HepG2 (cell line): Measurements from ENCODE around the gene CNPPD1. TPM values are rescaled to one million over a fixed set of nuclear protein-coding genes. Genes with fewer than 3 reads are reported as not detected.
A peak's percentile ranks its signal among the peaks of the same experiment; 100 is the strongest.

ENCODE experiments used
- ATAC-seq: fragments of 200-7000 bp; cut with Tn5 transposase; 3 replicates; pipeline ENCODE4 v1.9.1; 2020; ENCODE audit warnings: mild to moderate bottlenecking, moderate library complexity
- BruUV-seq: library from RNA; stranded (reverse); fragments of 400-500 nt; replicated peaks from 2 replicates; lab custom pipeline; 2021; lab: Mats Ljungman, UMichigan
- CTCF ChIA-PET: fragments of 300-600 bp; formaldehyde crosslinking; extraction: SDS; loops from one replicate; lab custom pipeline; 2021; ENCODE audit warnings: low total read pairs, inconsistent platforms, low intra/inter-chr PET ratio; lab: Yijun Ruan, JAX
- POLR2A ChIA-PET: fragments of 350-600 bp; sonication (Branson Sonifier 250); formaldehyde crosslinking; loops from one replicate; lab custom pipeline; 2020; ENCODE audit warnings: antibody characterized with exemption, inconsistent platforms; lab: Yijun Ruan, JAX
- DNase-seq: peaks from one replicate; pipeline ENCODE4 v3.0.0-alpha.2; 2015; ENCODE audit warnings: low spot score
- FAIRE-seq: peaks from 3 replicates; lab custom pipeline; 2011; peaks lifted over from hg19 to GRCh38; lab: Jason Lieb, UNC
- H2AFZ ChIP-seq: one replicate; pipeline ENCODE4 v1.6.1; 2011; ENCODE audit warnings: low read length, inconsistent platforms
- H3K27ac ChIP-seq: fragments of 300-600 bp; 3 replicates; pipeline ENCODE4 v1.8.0; 2011; ENCODE audit warnings: mixed run types, mild to moderate bottlenecking, mixed read lengths, low read length, inconsistent platforms; ENCODE audit not compliant: insufficient read depth; ENCODE audit errors: extremely low read length
- H3K27me3 ChIP-seq, 2 experiments: fragments of 200-600 bp in 1 of 2; 2 replicates in 1 of 2; 3 replicates in 1 of 2; pipeline versions ENCODE4 v1.6.0 to v1.8.0; 2011; ENCODE audit warnings: low read length in 2 of 2, mild to moderate bottlenecking in 2 of 2, moderate library complexity in 2 of 2, inconsistent platforms in 1 of 2; ENCODE audit not compliant: insufficient read depth in 2 of 2, control insufficient read depth in 1 of 2
- H3K36me3 ChIP-seq, 2 experiments: fragments of 200-600 bp in 1 of 2; replicated peaks in 1 of 2; 2 replicates in 1 of 2; 3 replicates in 1 of 2; pipeline versions ENCODE4 v1.5.1 to v1.8.0; 2011; ENCODE audit warnings: low read length in 2 of 2, inconsistent platforms in 1 of 2; ENCODE audit not compliant: insufficient read depth in 2 of 2, control insufficient read depth in 1 of 2
- H3K4me1 ChIP-seq: 2 replicates; pipeline ENCODE4 v1.5.1; 2012; ENCODE audit warnings: low read length, inconsistent platforms; ENCODE audit not compliant: insufficient read depth
- H3K4me2 ChIP-seq: 2 replicates; pipeline ENCODE4 v1.6.0; 2011; ENCODE audit warnings: low read depth, low read length, inconsistent platforms
- H3K4me3 ChIP-seq, 3 experiments: fragments of 200-600 bp in 1 of 3; sonication (generic), shearing (Covaris generic) in 1 of 3; replicated peaks in 1 of 3; 2 replicates each; pipeline ENCODE4 v1.5.1; 2011 to 2016; ENCODE audit warnings: low read length in 3 of 3, inconsistent platforms in 2 of 3, low read depth in 2 of 3, mild to moderate bottlenecking in 2 of 3, control low read depth in 1 of 3, mixed read lengths in 1 of 3; ENCODE audit not compliant: insufficient read depth in 1 of 3
- H3K79me2 ChIP-seq: one replicate; pipeline ENCODE4 v1.6.1; 2011; ENCODE audit warnings: low read length, inconsistent platforms; ENCODE audit not compliant: insufficient read depth
- H3K9ac ChIP-seq: 2 replicates; pipeline ENCODE4 v1.6.0; 2011; ENCODE audit warnings: mild to moderate bottlenecking, low read depth, low read length, inconsistent platforms; ENCODE audit not compliant: insufficient read depth
- H3K9me3 ChIP-seq: 2 replicates; pipeline ENCODE4 v1.5.1; 2012; ENCODE audit warnings: mild to moderate bottlenecking, low read length
- H4K20me1 ChIP-seq: 2 replicates; pipeline ENCODE4 v1.6.0; 2011; ENCODE audit warnings: inconsistent platforms, mild to moderate bottlenecking, low read length, moderate library complexity; ENCODE audit not compliant: insufficient read depth
- MNT ChIP-seq: fragments of 450-650 bp; IDR thresholded peaks from 2 replicates; pipeline ENCODE4 v1.6.1; 2016
- MYC ChIP-seq: sonication (generic); formaldehyde crosslinking; IDR thresholded peaks from 2 replicates; pipeline ENCODE4 v1.9.0; 2021; ENCODE audit warnings: missing genetic modification reagents, borderline replicate concordance
- TEAD2 ChIP-seq: sonication (generic); formaldehyde crosslinking; IDR thresholded peaks from 2 replicates; pipeline ENCODE4 v1.9.0; 2021; ENCODE audit warnings: missing genetic modification reagents
- ZFP91 ChIP-seq: sonication (generic); formaldehyde crosslinking; IDR thresholded peaks from 2 replicates; pipeline ENCODE4 v1.9.0; 2022; ENCODE audit warnings: missing genetic modification reagents, mild to moderate bottlenecking, borderline replicate concordance
- ZNF605 ChIP-seq: sonication (generic); formaldehyde crosslinking; IDR thresholded peaks from 2 replicates; pipeline ENCODE4 v1.8.0; 2022; ENCODE audit warnings: mild to moderate bottlenecking, missing genetic modification reagents
- ZNF687 ChIP-seq: sonication (generic); formaldehyde crosslinking; IDR thresholded peaks from 2 replicates; pipeline ENCODE4 v1.5.1; 2020; ENCODE audit warnings: mild to moderate bottlenecking, missing genetic modification reagents, moderate library complexity
- WGBS: methylation state at CpG from one replicate; pipeline ENCODE4 v1.1.6; 2017; ENCODE audit warnings: low lambda C conversion rate; 5-methylcytosine and 5-hydroxymethylcytosine counted together
- in situ Hi-C: cut with HindIII; loops from 2 replicates; pipeline ENCODE4 v1.10.0; 2017; ENCODE audit warnings: low pct_unique_long_range_greater_than_20kb; ENCODE audit not compliant: extremely low pct_ligation_motif_present
- intact Hi-C: fragments of 100-400 bp; cut with micrococcal nuclease; formaldehyde crosslinking; loops from one replicate; pipeline ENCODE4 v1.10.0; 2022; ENCODE audit not compliant: unreplicated experiment
- polyA plus RNA-seq, 8 experiments: library from polyadenylated mRNA; depleted of rRNA in 3 of 8; stranded (reverse) in 7 of 8; unstranded in 1 of 8; fragments of >200 nt; fragmentation: Illumina TruSeq in 4 of 8; extraction: Trizol in 4 of 8; gene quantifications; 2 replicates each; pipeline versions ENCODE4 v1.2.1 to v1.2.3, GENCODE V29; 2011 to 2016; ENCODE audit warnings: low read depth in 4 of 8, missing spikeins in 1 of 8, mixed read lengths in 1 of 8; ENCODE audit not compliant: insufficient read depth in 1 of 8
- total RNA-seq, 5 experiments: library from RNA; depleted of rRNA; stranded (reverse); fragments of >200 nt; fragmentation: Illumina TruSeq; extraction: Trizol; gene quantifications; 2 replicates each; pipeline ENCODE4 v1.2.3, GENCODE V29; 2016; ENCODE audit warnings: low read depth in 1 of 5

Gene CNPPD1
- total and polyA plus RNA-seq, 2 of the 13 experiments (the other 11 are each of a cell fraction or from before 2014, with no cell fraction given) = 35.5 to 49.4 TPM

GRCh38 chr2:219223831-219224610 is 47.3 kb upstream of the CNPPD1 start:
- ChIA-PET POLR2A (no interaction called here), CTCF (no interaction called here)
- ATAC-seq (no peak), FAIRE-seq (no peak), DNase-seq (no peak)
- Histone ChIP-seq H3K27me3 (no peaks in the 10 kb centered on the region; a peak in 1 of 5 replicates), H3K4me3 (no peak overlapping the region), H3K36me3 (peaks cover 39 to 68% of the 10 kb centered on the region in 2 experiments), H3K27ac (no peak overlapping the region), H3K4me1 (peaks cover 21% of the 10 kb centered on the region), H3K4me2 (no peak overlapping the region), H3K79me2 (peaks cover 25% of the 10 kb centered on the region), H4K20me1 (no peaks in the 10 kb centered on the region), H3K9ac (no peak overlapping the region), H3K9me3 (no peaks in the 10 kb centered on the region), H2AFZ (no peak overlapping the region)
- 96% methylated on average over 28 of the region's 31 CpGs for WGBS
- no peak for TF ChIP-seq TEAD2
- TF ChIP-seq ZNF687 (CRISPR knock-in tag) = peak; percentile 36
- TF ChIP-seq ZNF605 (CRISPR knock-in tag) = no peak
- TF ChIP-seq ZFP91 (CRISPR knock-in tag) = peak; percentile 35; the same call in 1 of the 2 replicates
- peak; percentile 46 for TF ChIP-seq MNT
- TF ChIP-seq MYC (CRISPR knock-in tag) = 0 out of 2 replicates have a peak, but pooled peaks have one; percentile 2
- in situ Hi-C loops (no loop called here), intact Hi-C loops (no loop called here)
- no TSS peak for BruUV-seq
